ENCODE data around the gene RNF11.

The RNF11 gene

DNA sequence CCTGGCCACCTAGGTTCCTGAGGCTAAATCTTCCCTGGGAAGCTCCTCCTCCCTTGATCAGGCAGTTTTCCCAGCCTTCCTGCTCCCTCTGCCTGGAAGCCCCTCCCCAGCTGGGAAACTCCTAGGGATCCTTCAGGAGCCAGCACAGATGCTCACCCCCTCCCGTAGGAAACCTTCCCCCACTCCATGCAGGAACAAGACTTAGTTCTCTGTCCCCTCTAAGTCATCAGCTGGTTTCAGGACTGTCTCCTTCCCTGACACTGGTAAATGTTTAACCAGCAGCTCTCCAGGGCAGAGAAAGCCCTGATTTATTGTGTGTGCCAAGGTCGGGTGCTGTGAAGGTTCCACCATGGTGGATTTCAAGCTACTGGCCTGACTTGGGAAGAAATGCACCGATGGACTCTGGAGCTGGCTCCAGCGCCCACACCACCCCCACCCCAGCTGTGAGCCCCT, 69.3 kb downstream of the RNF11 start:
- H3K4me2 ChIP-seq (ENCODE audit: low read depth, low read length, poor library complexity, severe bottlenecking), result no peak overlapping the region
- no peaks in the 10 kb centered on the region for H3K79me2 ChIP-seq (ENCODE audit: insufficient read depth, low read length)
- H4K20me1 ChIP-seq (ENCODE audit: low read depth, low read length), result no peaks in the 10 kb centered on the region
- no peaks in the 10 kb centered on the region for H3K36me3 ChIP-seq (ENCODE audit: low read length)
- TF ChIP-seq EZH2phosphoT487 (conservative IDR thresholded peaks at IDR 0.05; ENCODE audit: low read length), result no peak
- TF ChIP-seq, protein P1, sequence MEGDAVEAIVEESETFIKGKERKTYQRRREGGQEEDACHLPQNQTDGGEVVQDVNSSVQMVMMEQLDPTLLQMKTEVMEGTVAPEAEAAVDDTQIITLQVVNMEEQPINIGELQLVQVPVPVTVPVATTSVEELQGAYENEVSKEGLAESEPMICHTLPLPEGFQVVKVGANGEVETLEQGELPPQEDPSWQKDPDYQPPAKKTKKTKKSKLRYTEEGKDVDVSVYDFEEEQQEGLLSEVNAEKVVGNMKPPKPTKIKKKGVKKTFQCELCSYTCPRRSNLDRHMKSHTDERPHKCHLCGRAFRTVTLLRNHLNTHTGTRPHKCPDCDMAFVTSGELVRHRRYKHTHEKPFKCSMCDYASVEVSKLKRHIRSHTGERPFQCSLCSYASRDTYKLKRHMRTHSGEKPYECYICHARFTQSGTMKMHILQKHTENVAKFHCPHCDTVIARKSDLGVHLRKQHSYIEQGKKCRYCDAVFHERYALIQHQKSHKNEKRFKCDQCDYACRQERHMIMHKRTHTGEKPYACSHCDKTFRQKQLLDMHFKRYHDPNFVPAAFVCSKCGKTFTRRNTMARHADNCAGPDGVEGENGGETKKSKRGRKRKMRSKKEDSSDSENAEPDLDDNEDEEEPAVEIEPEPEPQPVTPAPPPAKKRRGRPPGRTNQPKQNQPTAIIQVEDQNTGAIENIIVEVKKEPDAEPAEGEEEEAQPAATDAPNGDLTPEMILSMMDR (IDR thresholded peaks at IDR 0.05; ENCODE audit: insufficient read depth, low read length, poor library complexity, severe bottlenecking), result no peak
- H3K27ac ChIP-seq (ENCODE audit: low read depth, low read length), result no peak overlapping the region
- no peak overlapping the region for H3K4me3 ChIP-seq (ENCODE audit: insufficient read depth, low read length, poor library complexity, severe bottlenecking)
- H3F3A ChIP-seq (ENCODE audit: insufficient read depth), result no peaks in the 10 kb centered on the region
- no peaks in the 10 kb centered on the region for H3K9me3 ChIP-seq (ENCODE audit: insufficient read depth, low read length)
- H3K27me3 ChIP-seq (ENCODE audit: low read length), result no peaks in the 10 kb centered on the region
- H3K9me2 ChIP-seq (replicated peaks; ENCODE audit: insufficient read depth, low read length), result no peaks in the 10 kb centered on the region
- no peak overlapping the region for H3K9ac ChIP-seq (ENCODE audit: low read length)
- H2AFZ ChIP-seq (ENCODE audit: low read depth, low read length, severe bottlenecking), result no peak overlapping the region

DNA sequence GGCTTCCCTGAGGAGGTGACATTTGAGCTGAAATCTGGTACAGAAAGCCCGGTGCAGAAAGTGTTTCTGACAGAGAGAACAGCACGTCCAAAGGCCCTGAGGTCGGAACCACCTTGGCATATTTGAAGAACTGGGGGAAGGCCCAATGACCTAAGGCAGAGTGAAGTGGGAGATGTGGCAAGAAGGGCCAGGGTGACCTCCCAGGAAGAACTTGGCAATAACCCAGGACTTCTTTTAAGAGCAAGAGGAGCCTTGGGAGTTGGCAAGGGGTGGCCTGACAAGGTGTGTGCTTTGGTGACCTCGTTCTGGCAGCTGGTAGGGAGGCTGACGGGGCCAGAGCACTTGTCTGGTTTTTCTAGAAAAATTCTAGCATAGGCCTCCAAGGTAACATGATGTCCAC, 70.9 kb downstream of the RNF11 start:
- no peak overlapping the region for H3K27ac ChIP-seq (ENCODE audit: low read depth, low read length)
- H3K36me3 ChIP-seq (ENCODE audit: low read length), result no peaks in the 10 kb centered on the region
- H3K79me2 ChIP-seq (ENCODE audit: insufficient read depth, low read length), result no peaks in the 10 kb centered on the region
- TF ChIP-seq, protein P1 (IDR thresholded peaks at IDR 0.05; ENCODE audit: insufficient read depth, low read length, poor library complexity, severe bottlenecking), result no peak
- no peak for TF ChIP-seq EZH2phosphoT487 (conservative IDR thresholded peaks at IDR 0.05; ENCODE audit: low read length)
- no peak overlapping the region for H3K4me2 ChIP-seq (ENCODE audit: low read depth, low read length, poor library complexity, severe bottlenecking)
- no peaks in the 10 kb centered on the region for H4K20me1 ChIP-seq (ENCODE audit: low read depth, low read length)
- H3K9me3 ChIP-seq (ENCODE audit: insufficient read depth, low read length), result no peaks in the 10 kb centered on the region
- H3F3A ChIP-seq (ENCODE audit: insufficient read depth), result no peaks in the 10 kb centered on the region
- no peaks in the 10 kb centered on the region for H3K9me2 ChIP-seq (replicated peaks; ENCODE audit: insufficient read depth, low read length)
- no peak overlapping the region for H3K9ac ChIP-seq (ENCODE audit: low read length)
- H3K4me3 ChIP-seq (ENCODE audit: insufficient read depth, low read length, poor library complexity, severe bottlenecking), result no peak overlapping the region
- H2AFZ ChIP-seq (ENCODE audit: low read depth, low read length, severe bottlenecking), result no peak overlapping the region
- H3K27me3 ChIP-seq (ENCODE audit: low read length), result no peaks in the 10 kb centered on the region

DNA sequence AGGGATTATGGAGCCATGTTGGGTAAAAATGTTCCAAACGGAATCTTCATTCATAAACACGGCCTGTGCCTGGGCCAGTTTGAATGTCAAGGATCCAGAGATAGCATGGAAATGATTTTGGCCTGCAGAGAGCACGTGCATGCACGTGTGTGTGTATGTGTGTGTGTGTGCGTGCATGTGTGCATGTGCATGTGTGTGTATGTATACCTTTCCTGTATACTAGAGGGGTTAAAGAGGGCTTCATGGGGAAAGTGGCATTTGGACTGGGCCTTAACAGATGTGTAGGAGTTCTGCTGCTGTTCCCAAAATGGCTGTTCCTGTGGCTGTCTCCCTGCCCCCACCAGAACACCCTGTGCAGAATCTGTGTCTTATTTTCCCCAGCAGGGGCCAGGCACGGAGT, 72.6 kb downstream of the RNF11 start:
- Histone ChIP-seq H3K27me3 (ENCODE audit: low read length) (no peaks in the 10 kb centered on the region), H3K9me3 (ENCODE audit: insufficient read depth, low read length) (no peaks in the 10 kb centered on the region), H3K4me2 (ENCODE audit: low read depth, low read length, poor library complexity, severe bottlenecking) (no peak overlapping the region), H3K27ac (ENCODE audit: low read depth, low read length) (no peak overlapping the region), H4K20me1 (ENCODE audit: low read depth, low read length) (no peaks in the 10 kb centered on the region), H3K9ac (ENCODE audit: low read length) (no peak overlapping the region), H3K36me3 (ENCODE audit: low read length) (no peaks in the 10 kb centered on the region), H2AFZ (ENCODE audit: low read depth, low read length, severe bottlenecking) (no peak overlapping the region), H3F3A (ENCODE audit: insufficient read depth) (no peaks in the 10 kb centered on the region), H3K79me2 (ENCODE audit: insufficient read depth, low read length) (no peaks in the 10 kb centered on the region), H3K4me3 (ENCODE audit: insufficient read depth, low read length, poor library complexity, severe bottlenecking) (no peak overlapping the region), H3K9me2 (replicated peaks; ENCODE audit: insufficient read depth, low read length) (no peaks in the 10 kb centered on the region)
- no peak for TF ChIP-seq EZH2phosphoT487 (conservative IDR thresholded peaks at IDR 0.05; ENCODE audit: low read length)
- TF ChIP-seq, protein P1 (IDR thresholded peaks at IDR 0.05; ENCODE audit: insufficient read depth, low read length, poor library complexity, severe bottlenecking), result no peak
